ENCODE data around the gene TMEM221. TPM values are rescaled to one million over a fixed set of nuclear protein-coding genes. Genes with fewer than 3 reads are reported as not detected.

TMEM221 gene
- polyA plus RNA-seq, 1 donor from 2014 or later, result not detected

DNA sequence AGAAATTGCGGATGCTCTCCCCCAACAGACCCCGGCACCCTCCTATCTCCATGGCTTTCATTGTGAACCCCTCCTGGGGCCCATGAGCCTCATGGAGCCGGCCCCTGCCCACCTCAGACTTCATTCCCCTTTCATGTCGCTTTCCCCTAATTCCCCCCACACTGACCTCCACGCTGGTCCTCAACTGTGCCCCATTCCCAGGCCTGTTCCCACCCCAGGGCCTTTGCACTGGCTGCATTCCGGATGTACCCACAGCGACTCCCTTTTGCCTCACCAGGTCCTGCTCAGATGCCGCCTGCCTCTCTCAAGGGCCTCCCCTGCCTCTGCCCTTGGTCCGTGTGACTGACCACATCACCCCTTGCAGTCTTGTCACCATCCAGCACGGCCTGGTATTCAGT lies 35.1 kb upstream of the TMEM221 start:
- Histone ChIP-seq H3K9me2 (ENCODE audit: insufficient read depth, low read length) (no peaks in the 10 kb centered on the region), H3K9me3 (ENCODE audit: low read length) (no peaks in the 10 kb centered on the region), H3K4me2 (ENCODE audit: low read length) (no peak overlapping the region), H3K27me3 (ENCODE audit: insufficient read depth, low read depth, low read length) (no peaks in the 10 kb centered on the region), H3K36me3 (ENCODE audit: insufficient read depth, low read length) (no peaks in the 10 kb centered on the region), H3K79me2 (replicated peaks; ENCODE audit: insufficient read depth, low read length) (no peaks in the 10 kb centered on the region), H3K9ac (ENCODE audit: low read length) (no peak overlapping the region), H3K27ac (ENCODE audit: low read length) (no peak overlapping the region), H3K4me3 (ENCODE audit: low read length) (no peak overlapping the region), H2AFZ (ENCODE audit: low read depth, low read length) (no peak overlapping the region), H3F3A (ENCODE audit: insufficient read depth, low read length, poor library complexity, severe bottlenecking) (no peaks in the 10 kb centered on the region), H4K20me1 (ENCODE audit: insufficient read depth) (no peaks in the 10 kb centered on the region)
- TF ChIP-seq EZH2 (IDR thresholded peaks at IDR 0.05; ENCODE audit: borderline replicate concordance, insufficient read depth, low read length, poor library complexity, severe bottlenecking) (no peak), EP300 (conservative IDR thresholded peaks at IDR 0.05; ENCODE audit: poor library complexity, severe bottlenecking) (no peak), TAF1 (IDR thresholded peaks at IDR 0.05; ENCODE audit: low read depth) (no peak), SMC3 (conservative IDR thresholded peaks at IDR 0.05; ENCODE audit: poor library complexity) (no peak), RAD21 (conservative IDR thresholded peaks at IDR 0.05) (no peak)

DNA sequence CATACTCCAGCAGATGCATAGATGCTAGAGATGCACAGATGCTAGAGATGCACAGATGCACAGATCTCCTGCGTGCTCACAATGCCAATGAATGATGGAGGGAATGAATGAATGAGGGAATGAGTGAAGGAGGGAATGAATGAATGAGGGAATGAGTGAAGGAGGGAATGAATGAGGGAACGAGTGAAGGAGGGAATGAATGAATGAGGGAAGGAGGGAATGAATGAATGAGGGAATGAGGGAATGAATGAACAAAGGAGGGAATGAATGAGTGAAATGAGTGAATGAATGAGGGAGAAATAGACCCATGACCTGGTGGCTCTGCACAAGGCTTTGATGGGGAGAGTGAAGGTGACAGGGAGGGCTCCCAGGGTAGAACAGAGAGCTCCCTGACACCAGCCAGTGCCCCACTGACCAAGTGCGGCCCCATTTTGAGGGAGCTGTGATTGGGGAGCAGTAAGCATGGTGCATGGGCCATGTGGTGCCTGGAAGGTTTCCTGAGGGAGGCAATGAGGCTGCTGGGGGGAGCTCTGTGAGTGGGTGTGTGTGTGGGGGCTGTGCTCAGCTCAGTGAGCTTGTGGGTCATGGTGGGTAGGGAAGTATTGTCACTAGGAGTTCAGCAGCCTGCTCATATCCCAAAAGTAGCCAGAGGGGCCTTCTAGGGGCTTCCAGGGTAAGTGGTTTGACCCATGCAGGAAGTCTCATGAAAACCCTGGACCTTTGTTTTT lies 34.6 kb upstream of the TMEM221 start:
- H2AFZ ChIP-seq (ENCODE audit: low read depth, low read length), result no peak overlapping the region
- H3K9me2 ChIP-seq (ENCODE audit: insufficient read depth, low read length), result no peaks in the 10 kb centered on the region
- H3K27me3 ChIP-seq (ENCODE audit: insufficient read depth, low read depth, low read length), result no peaks in the 10 kb centered on the region
- no peak overlapping the region for H3K27ac ChIP-seq (ENCODE audit: low read length)
- no peak overlapping the region for H3K9ac ChIP-seq (ENCODE audit: low read length)
- H4K20me1 ChIP-seq (ENCODE audit: insufficient read depth), result no peaks in the 10 kb centered on the region
- H3F3A ChIP-seq (ENCODE audit: insufficient read depth, low read length, poor library complexity, severe bottlenecking), result no peaks in the 10 kb centered on the region
- no peak overlapping the region for H3K4me3 ChIP-seq (ENCODE audit: low read length)
- H3K4me2 ChIP-seq (ENCODE audit: low read length), result no peak overlapping the region
- no peaks in the 10 kb centered on the region for H3K36me3 ChIP-seq (ENCODE audit: insufficient read depth, low read length)
- H3K9me3 ChIP-seq (ENCODE audit: low read length), result no peaks in the 10 kb centered on the region
- TF ChIP-seq TAF1 (IDR thresholded peaks at IDR 0.05; ENCODE audit: low read depth), result no peak
- no peaks in the 10 kb centered on the region for H3K79me2 ChIP-seq (replicated peaks; ENCODE audit: insufficient read depth, low read length)

DNA sequence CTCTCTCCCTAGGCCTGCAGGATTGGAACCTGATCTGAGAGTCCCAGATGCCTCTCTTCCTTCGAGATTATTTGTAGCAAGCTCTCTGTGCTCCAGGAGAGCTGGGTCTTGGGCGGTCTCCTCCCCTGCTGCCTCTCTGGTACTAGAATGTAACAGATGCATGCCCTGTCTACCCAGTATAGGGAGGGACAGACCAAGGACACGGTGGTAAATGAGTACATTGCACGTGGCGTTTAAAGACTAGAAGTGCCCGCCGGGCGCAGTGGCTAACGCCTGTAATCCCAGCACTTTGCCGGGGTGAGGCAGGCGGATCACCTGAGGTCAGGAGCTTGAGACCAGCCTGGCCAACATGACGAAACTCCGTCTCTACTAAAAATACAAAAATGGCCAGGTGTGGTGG lies 33.5 kb upstream of the TMEM221 start:
- Histone ChIP-seq H3K27ac (ENCODE audit: low read length) (no peak overlapping the region), H3K79me2 (replicated peaks; ENCODE audit: insufficient read depth, low read length) (no peaks in the 10 kb centered on the region)

More for the DNA sequence above, 33.5 kb upstream of the TMEM221 start:
- Histone ChIP-seq H3F3A (ENCODE audit: insufficient read depth, low read length, poor library complexity, severe bottlenecking) (no peaks in the 10 kb centered on the region), H2AFZ (ENCODE audit: low read depth, low read length) (no peak overlapping the region), H3K9me2 (ENCODE audit: insufficient read depth, low read length) (no peaks in the 10 kb centered on the region), H3K9me3 (ENCODE audit: low read length) (no peaks in the 10 kb centered on the region), H3K36me3 (ENCODE audit: insufficient read depth, low read length) (no peaks in the 10 kb centered on the region), H3K27me3 (ENCODE audit: insufficient read depth, low read depth, low read length) (no peaks in the 10 kb centered on the region), H3K9ac (ENCODE audit: low read length) (no peak overlapping the region), H3K4me2 (ENCODE audit: low read length) (no peak overlapping the region), H4K20me1 (ENCODE audit: insufficient read depth) (no peaks in the 10 kb centered on the region), H3K4me3 (ENCODE audit: low read length) (no peak overlapping the region)
- no peak for TF ChIP-seq TAF1 (IDR thresholded peaks at IDR 0.05; ENCODE audit: low read depth)
- no peak for TF ChIP-seq RAD21 (conservative IDR thresholded peaks at IDR 0.05)
- no peak for TF ChIP-seq EP300 (conservative IDR thresholded peaks at IDR 0.05; ENCODE audit: poor library complexity, severe bottlenecking)
- TF ChIP-seq, protein P1, sequence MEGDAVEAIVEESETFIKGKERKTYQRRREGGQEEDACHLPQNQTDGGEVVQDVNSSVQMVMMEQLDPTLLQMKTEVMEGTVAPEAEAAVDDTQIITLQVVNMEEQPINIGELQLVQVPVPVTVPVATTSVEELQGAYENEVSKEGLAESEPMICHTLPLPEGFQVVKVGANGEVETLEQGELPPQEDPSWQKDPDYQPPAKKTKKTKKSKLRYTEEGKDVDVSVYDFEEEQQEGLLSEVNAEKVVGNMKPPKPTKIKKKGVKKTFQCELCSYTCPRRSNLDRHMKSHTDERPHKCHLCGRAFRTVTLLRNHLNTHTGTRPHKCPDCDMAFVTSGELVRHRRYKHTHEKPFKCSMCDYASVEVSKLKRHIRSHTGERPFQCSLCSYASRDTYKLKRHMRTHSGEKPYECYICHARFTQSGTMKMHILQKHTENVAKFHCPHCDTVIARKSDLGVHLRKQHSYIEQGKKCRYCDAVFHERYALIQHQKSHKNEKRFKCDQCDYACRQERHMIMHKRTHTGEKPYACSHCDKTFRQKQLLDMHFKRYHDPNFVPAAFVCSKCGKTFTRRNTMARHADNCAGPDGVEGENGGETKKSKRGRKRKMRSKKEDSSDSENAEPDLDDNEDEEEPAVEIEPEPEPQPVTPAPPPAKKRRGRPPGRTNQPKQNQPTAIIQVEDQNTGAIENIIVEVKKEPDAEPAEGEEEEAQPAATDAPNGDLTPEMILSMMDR (IDR thresholded peaks at IDR 0.05; ENCODE audit: poor library complexity, severe bottlenecking), result no peak
- TF ChIP-seq SMC3 (conservative IDR thresholded peaks at IDR 0.05; ENCODE audit: poor library complexity), result no peak
- no peak for TF ChIP-seq EZH2 (IDR thresholded peaks at IDR 0.05; ENCODE audit: borderline replicate concordance, insufficient read depth, low read length, poor library complexity, severe bottlenecking)
- TF ChIP-seq MXI1 (conservative IDR thresholded peaks at IDR 0.05; ENCODE audit: poor library complexity, severe bottlenecking), result no peak
- TF ChIP-seq, protein P2, sequence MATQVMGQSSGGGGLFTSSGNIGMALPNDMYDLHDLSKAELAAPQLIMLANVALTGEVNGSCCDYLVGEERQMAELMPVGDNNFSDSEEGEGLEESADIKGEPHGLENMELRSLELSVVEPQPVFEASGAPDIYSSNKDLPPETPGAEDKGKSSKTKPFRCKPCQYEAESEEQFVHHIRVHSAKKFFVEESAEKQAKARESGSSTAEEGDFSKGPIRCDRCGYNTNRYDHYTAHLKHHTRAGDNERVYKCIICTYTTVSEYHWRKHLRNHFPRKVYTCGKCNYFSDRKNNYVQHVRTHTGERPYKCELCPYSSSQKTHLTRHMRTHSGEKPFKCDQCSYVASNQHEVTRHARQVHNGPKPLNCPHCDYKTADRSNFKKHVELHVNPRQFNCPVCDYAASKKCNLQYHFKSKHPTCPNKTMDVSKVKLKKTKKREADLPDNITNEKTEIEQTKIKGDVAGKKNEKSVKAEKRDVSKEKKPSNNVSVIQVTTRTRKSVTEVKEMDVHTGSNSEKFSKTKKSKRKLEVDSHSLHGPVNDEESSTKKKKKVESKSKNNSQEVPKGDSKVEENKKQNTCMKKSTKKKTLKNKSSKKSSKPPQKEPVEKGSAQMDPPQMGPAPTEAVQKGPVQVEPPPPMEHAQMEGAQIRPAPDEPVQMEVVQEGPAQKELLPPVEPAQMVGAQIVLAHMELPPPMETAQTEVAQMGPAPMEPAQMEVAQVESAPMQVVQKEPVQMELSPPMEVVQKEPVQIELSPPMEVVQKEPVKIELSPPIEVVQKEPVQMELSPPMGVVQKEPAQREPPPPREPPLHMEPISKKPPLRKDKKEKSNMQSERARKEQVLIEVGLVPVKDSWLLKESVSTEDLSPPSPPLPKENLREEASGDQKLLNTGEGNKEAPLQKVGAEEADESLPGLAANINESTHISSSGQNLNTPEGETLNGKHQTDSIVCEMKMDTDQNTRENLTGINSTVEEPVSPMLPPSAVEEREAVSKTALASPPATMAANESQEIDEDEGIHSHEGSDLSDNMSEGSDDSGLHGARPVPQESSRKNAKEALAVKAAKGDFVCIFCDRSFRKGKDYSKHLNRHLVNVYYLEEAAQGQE (IDR thresholded peaks at IDR 0.05; ENCODE audit: borderline replicate concordance), result no peak
- TF ChIP-seq POLR2AphosphoS5 (IDR thresholded peaks at IDR 0.05), result no peak
